ENCODE data around the gene DGKQ. TPM values are rescaled to one million over a fixed set of nuclear protein-coding genes. Genes with fewer than 3 reads are reported as not detected.

Gene DGKQ
- total RNA-seq, 1 donor from 2014 or later, result 26.9 TPM

DNA sequence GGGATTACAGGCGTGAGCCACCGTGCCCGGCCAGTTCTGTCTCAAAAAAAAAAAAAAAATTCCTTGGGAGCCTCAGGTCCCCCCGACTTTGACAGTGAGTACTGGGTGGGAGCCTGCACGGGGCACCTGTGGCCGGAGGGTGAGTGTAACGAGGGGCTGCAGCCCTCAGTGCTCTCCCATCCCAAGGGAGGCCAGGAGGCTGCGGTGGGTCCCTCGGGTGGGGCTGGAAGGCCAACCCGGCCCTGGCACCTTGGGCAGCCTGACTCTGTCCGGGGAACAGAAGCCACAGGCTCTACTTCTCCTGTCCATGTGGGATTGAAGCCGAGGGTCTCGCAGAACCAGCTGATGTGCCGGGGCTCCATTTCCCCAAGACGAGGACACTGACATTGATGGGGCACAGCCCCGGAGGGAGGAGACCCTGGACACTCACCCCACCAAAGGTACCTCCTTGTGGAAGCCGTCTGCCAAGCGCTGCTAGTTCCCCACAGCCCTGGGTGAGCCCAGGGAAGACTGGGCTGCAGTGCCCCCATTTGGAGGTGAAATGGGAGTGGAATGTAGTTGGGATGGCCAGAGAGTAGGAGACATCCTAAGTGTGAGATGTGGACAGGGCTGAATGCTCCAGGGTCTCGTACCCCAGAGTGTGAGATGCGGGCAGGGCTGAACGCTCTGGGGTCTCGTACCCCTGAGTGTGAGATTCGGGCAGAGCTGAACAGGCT is 22.1 kb upstream of the DGKQ start:
- DNase-seq (ENCODE audit: low spot score), result no peak

DNA sequence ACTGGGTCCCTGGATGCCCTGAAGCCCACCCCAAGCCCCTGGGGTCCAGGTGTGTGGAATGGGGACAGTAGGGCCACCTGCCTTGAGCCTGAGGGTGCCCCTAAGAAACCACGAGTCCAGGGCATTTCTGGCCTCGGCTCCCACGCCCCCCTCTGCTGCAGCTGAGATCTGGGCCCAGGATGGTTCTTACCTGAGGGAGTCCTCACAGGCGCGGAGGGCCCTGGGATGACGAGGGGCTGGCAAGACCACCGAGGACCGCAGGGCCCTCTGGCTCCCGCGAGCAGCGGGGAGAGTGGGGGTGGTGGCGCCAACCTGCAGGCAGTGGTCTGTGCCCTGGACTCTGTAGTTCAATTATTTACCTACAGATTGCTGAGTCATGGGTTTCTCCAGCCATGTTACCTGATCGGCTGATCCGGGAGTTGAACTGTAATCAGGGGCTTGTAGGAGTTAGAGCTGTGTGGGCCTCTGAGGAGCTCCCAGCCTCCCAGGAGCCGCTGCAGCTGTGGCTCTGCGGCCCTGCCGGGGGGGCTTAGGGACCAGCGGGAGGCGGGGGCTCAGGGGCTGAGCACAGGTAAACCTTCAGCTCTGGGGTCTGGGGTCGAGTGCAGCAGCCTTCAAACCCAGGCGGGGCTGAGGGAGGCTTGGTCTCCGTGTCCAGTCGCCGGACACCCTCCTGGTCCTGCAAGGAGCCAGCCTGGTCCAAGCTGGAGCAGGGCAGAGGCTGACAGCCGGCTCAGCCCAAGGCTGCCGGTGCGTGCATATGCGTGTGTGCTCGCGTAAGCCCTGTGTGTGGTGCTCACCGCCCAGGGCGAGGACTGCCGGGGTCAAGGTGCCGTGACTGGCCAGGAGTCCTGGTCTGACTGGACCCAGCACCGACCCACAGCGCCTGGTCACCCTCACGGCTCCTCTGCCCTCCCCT is 20.0 kb upstream of the DGKQ start, which contains the start of gene SLC26A1:
Gene SLC26A1 (minus strand): TSS at position 294 of the 919 bp plus-strand sequence. CDS start 1,701 bp downstream, outside the sequence.
- peak; percentile 38 for DNase-seq (ENCODE audit: low spot score)

DNA sequence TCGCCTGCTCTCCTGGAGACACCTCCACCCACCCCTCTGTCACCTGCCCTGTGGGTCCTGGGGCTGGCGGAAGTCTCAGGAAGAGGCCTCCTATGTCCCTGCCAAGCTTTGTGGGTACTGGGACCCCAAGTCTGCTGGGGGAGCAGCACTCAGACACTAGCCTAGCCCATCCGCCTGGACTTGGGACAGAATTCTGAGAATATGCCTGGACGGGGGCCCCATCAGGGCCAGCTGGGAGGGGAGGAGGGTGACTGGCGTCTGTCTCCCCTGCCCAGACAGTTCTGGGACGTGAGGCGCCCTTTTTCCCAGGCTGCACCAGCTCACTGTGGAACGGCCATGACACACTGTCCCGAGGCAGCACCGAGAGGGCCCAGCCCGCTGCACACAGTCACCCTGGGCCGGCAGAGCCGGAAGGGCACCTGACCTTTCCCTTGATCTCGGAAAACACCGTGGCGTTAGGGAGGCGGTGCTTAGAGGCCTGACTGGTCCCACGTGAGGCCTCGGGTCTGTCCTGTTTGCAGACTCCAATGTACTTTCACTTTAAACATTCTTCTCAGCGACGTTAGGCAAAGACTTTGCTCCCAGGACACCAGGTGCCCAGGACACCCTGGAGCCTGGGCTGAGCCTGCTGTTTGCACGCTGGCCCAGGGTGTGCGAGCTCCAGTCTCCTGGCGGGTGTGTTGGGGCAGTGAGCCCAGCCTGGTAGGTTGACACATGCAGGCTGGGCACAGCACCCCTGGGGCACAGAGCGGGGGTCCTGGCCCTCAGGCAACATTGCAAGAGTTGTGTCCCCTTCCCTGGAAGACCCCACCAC is 19.1 kb upstream of the DGKQ start:
- DNase-seq (ENCODE audit: low spot score), result peak; percentile 88

DNA sequence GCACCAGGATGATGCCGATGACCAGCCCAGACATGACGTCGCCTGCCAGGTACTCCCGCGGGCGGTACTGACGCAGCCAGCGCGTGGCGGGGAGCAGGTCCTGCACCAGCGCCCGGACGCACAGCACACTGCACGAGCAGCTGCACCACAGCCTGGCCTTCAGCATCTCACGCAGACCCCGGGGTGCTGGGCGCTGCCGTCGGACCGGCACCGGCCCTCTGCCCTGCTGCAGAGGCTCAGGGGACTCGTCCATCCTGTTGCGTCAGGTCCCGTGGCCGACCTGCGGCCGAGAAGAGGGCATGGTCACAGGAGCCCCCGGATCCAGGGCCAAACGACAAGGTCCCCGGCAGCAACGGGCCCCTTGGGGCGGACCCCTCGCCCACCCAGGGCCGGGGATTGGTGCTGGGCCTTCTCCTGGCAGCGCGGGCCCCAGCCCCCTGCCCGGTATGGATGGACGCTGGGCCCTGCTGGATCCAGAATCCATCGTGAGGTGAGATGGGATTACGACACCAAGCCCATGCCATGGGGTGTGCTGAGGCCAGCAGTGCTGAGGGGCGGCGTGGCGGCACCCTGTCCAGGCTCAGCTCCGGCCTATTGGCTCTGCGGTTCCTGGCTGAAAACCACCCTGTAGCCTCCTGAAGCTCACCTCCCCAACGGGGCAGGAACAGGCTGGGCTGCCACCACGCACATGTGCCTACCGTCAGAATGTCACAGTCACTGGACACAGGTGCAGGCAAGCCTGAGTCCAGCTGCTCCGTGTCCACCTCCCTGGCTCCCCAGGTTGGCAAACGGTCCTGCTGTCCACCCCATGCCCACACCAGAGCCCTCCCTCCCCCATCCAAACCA is 18.3 kb upstream of the DGKQ start:
- no peak for DNase-seq (ENCODE audit: low spot score)

DNA sequence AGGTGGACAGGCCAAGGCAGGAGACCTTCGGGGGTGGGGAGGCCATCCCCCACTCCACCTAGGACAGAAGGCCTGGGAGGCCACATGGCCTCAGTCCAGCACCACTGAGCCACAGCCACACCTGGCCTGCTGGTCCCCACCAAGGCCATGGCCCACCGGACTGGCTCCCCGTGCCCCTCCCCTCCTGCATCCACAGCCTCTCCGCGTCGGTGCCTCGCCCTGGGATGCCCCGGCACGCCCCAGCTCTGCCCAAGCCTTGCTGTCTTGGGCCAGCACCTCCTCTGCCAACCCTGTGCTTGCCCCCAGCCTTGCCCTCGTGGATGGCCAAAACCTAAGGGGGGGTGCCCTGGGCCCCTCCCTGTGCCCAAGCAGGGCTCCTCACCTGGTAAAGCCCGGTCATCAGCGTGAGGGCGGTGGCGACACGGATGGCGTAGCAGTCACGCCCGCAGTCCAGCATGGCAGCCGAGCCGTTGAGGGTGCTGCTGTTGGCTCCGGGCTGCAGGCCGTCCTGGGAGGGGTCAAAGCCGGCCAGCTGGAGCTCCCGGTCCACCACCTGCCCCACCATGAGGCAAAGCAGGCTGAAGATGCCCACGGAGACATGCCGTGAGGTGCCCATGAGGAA is 17.5 kb upstream of the DGKQ start:
- DNase-seq (ENCODE audit: low spot score), result no peak

DNA sequence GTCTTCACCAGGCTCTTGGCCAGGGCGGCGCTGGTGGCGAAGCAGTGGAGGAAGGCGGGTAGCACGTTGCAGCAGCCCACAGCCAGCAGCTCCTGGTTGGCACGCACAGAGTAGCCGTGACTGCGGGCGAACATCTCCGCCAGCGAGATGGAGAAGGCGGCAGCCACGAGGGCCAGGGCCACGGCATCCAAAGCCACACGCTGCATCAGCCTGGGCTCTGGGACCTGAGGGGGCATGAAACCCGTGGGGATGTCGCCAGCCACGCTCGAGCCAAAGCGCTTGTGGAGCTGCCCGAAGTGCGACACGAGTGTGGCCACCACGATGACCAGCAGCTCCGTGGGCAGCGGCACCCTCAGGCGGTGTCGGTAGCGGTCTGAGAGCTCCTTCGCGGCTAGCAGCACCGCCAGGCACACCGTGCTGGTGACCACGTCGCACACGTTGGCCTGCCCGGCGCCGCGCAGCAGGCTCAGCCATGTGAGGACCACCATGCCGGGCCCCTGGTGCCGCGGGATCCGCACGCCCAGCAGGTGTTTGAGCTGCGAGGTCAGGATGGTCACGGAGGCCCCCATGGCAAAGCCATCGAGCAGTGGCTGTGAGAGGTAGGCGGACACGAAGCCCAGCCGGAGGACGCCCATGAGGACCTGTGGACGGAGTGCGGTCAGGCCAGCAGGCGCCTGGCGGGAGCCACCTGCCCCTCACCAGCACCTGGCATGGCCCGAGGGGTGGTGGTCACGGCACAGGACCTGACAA is 16.5 kb upstream of the DGKQ start:
- DNase-seq (ENCODE audit: low spot score), result no peak

DNA sequence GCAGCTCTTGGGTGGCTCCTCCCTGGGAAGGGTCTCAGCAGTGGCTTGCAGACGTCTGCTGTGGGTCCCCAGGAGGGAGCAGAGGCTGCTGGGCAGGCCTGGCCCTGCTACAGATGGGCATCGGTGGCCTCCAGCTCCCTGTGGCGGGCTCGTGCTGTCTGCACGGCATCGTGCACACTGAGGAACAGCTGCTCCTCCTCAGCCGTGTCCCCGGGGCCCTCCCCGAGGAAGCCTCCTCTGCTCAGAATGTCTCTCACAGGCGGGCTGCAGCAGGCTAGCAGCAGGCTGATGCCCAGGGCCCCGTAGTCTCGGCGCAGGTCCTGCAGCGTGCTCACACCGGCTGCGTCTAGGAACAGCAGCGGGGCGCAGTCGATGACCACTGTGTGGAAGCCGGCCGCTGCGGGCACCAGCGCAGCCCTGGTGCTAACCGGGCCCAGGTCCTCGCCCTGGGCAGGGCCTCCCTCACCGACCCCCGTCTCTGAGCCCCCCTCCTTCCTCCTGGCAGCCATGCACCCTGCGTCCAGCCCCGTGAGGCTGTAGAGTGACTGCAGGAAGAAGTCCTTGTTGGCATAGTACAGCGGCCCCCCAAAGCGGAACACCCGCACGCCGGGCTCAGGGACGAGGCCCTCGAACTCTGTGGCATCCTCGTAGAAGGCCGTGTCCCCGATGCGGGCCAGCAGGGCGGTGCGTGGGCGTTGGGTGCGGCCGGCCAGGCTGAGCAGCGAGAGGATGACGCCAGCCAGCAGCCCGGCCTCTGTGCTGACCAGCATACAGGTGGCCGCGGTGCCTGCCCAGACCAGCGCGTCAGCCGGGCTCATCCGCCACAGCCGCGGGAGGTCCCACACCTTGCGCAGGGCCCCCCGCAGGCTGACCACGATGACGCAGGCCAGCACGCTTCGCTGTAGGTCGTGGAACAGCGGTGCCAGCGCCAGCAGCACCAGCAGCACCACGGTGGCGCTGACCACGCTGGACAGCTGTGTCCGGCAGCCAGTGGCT is 15.7 kb upstream of the DGKQ start:
- DNase-seq (ENCODE audit: low spot score), result no peak

DNA sequence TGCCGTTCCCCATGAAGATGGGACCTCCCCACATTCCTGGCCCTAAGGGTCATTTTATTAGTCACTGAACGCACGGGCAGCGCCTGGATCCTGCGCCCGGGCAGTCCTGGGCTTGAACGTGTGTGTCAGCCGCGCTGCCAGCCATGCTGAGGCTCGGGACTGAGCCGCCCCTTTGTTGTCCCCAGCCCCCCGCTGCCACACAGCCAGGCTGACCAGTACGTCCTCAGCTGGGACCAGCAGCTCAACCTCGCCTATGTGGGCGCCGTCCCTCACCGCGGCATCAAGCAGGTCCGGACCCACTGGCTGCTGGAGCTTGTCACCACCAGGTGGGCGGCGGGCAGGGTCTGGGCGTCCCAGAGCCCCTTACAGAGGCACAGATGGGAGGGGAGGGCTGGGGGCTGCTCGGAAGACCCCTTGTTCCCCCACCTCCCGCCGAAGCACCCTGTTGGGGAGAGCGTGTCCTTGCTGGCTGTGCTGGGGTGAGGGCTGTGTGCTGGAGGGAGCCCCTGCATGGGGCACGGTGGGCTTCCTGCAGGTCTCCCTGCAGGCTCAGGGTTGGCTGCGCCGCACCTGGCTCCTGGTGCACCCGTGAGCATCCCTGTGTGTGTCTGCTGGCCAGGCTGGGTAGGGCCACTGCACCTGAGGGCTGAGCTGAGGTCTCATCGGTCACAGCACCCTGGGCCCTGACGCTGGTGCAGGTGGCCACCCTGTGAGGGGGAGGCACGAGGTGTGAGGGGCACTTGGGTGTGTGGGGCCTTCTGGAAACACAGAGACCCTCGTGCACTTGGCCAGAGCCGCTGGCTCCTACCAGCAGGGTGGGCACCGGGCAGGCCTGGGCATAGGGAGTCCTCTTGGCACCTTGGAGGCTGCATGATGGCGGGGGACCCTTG is 14.5 kb upstream of the DGKQ start:
- no peak for DNase-seq (ENCODE audit: low spot score)

DNA sequence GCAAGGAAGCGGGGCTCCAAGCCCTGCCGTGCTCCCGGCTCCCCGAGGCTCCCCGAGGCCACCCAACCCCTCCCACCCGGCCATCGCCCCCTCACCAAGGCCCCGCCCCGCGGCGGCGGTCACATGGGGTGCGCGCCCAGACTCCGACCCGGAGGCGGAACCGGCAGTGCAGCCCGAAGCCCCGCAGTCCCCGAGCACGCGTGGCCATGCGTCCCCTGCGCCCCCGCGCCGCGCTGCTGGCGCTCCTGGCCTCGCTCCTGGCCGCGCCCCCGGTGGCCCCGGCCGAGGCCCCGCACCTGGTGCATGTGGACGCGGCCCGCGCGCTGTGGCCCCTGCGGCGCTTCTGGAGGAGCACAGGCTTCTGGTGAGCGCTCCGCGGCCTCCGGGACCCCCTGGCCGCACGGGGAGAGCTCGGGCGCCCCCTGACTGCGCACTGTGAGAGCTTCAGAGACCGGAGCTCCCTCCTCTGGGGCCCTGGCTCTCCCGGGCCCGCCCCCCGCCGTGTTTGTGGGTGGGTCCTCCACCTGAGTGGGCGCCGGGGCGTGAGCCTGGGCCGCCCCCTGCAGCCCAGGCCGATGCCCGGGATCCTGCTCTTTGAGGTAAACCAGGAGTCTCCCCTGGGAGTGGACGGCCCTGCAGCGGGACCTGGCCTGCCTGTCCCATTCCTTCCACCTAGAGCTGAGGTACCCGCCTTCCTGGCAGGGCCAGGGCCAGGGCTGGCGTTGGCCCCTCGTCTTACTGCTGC is 13.7 kb upstream of the DGKQ start, which contains the start of gene IDUA:
Gene IDUA (plus strand): TSS at position 166 of the 745 bp plus-strand sequence. CDS start 41 bp downstream, at position 207.
- peak; percentile 82 for DNase-seq (ENCODE audit: low spot score)

DNA sequence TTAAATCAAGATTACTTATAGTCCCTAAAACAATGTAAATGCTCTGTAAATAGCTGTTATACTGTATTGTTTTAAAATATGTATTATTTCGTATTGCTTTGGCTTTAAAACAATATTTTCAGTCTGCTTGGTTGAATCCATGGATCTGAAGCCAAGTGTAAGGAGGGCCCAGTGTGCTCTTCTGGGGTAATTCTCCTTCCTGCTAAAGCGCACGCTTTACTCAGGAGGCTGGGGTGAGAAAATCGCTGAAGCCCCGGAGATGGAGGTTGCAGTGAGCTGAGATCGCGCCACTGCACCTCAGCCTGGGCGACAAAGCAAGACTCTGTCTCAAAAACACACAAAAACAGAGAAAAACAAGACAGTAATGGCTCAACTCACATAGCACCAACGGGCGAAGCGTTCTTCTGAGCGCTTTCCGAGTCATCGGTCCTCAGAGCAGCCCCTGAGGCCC is 13.1 kb upstream of the DGKQ start:
- no peak for DNase-seq (ENCODE audit: low spot score)

DNA sequence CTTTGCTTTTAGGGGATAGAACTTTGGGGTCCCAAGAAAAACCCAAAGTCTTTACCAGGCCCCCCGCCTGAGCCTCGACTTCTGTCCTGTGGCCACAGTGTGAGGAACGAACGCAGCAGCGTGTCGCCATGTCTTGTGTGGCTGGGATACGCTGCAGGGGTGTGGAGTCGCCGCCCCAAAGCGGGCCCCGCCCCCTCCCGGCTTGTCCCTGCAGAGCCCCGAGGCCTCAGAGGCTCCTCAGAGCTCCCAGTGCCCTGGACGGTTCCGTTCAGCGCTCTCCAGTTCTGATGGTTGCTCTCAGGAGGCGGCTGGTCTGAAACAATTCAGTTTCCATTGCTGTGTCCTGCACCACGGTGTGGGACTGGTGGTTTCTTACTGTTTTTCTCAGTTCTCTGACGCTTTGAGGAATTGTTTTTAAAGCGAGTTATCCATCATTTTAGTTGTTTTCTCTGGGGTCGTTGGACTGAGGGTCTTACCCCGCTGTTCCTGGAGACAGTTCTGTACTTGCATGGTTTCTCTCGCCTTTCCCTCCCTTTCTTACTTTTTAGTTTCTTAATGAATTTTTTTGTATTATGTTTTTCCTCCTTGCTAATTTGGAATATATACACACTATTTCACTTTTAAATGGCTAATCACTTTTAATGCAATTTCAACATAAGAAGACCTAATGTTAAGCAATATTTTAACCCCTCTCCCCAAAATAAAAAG is 11.9 kb upstream of the DGKQ start:
- peak; percentile 66 for DNase-seq (ENCODE audit: low spot score)

DNA sequence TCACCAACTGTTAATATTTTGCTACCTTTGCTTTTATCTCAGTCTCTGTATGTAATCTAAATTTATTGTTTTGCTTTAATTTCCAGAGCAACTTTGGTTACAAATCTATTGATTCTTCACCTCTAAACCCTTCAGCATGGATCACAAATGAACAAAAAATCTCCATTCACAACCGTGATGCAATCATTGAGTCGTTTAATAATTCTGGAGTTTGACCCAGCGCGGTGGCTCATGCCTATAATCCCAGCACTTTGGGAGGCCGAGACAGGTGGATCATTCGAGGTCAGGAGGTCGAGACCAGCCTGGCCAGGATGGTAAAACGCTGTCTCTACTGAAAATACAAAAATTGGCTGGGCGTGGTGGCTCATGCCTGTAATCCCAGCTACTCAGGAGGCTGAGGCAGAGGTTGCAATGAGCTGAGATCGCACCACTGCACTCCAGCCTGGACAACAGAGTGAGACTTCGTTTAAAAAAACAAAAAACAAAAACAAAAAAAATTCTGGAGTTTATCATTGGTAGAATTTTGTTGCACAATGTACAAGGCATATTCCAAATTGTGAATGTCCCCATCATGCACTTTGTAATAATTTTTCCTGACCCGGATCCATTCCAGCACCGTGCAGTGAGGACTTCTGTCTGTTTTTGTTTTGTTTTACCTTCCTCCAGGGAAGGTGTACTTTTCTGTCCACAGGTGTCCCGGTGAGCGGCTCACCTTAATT is 11.1 kb upstream of the DGKQ start:
- no peak for DNase-seq (ENCODE audit: low spot score)

DNA sequence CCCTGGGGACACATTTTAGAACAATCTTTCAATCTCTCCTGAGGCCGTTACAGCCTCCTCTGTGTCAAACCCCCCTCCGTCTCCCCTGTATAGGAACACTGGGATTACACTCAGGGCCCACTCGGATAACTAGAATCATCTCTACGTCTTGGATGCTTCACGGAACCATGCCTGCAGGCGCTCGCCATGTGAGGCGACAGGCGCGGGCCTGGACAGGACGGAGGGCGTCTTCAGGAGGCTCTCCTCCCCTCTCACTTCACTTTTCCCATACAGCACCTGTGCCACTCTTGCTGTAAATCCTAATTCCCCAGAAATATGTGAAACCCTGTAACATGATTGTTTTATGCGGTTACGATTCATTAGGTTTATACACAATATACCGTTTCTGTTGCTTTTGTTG is 9.4 kb upstream of the DGKQ start:
- DNase-seq (ENCODE audit: low spot score), result no peak

DNA sequence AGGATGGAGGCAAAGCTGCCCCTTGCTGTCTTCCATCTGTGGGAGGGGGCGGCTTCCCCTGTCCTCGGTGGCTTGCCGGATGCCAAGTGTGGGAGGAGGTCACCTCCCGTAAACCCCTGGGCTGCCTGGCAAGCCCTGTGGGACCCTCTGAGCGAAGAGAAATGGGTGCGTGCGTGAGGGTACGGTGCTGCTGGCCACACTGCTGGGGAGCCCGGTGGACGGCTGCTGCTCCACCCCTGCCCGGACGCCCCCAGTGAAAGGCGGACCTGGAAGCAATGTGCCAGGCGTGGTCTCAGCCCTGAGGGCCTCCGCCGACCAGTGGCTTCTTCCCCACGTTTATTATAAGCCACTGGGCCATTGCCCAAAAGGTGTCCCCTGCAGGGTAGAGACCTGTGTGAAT is 8.9 kb upstream of the DGKQ start:
- no peak for DNase-seq (ENCODE audit: low spot score)

DNA sequence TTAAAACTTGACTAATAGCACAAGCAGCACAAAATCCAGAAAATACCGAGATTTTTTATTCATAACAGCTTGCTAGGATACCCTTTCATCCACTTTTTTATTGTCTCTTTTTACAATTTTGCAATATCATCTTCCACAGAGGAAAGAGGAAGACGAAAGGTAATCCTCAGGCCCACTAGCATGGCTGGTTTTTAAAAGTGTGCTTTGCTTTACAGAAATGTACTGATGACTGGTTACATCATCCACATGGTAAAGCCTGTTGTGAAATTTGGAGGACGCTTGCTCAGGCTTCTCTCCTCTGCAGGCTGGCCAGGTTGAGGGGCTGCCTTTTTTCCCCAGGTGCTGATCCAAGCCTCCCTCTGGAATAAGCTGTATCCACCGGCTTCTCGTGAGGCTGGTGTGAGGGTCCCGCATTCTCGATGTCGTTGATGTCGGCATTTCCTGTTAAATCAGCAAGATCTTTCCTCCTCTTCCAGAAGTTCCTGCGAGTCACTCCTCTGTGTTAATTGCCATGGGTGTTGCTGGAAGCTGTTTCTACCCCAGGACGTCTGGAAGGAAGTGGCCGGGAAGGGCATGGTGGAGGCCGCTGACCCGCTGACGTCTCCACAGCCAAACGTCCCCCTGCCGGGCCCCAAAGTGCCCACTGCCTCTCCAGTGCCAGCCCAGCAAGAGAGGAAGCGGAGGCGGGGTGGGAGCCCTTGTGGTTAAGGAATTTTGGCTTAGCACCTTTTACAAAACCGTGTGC is 5.8 kb upstream of the DGKQ start:
- no peak for DNase-seq (ENCODE audit: low spot score)
